ENCODE measurements around the gene RNU6-8. TPM values are rescaled to one million over a fixed set of nuclear protein-coding genes. Genes with fewer than 3 reads are reported as not detected.

The RNU6-8 gene
- total RNA-seq, 1 experiment from 2014 or later: not detected

DNA sequence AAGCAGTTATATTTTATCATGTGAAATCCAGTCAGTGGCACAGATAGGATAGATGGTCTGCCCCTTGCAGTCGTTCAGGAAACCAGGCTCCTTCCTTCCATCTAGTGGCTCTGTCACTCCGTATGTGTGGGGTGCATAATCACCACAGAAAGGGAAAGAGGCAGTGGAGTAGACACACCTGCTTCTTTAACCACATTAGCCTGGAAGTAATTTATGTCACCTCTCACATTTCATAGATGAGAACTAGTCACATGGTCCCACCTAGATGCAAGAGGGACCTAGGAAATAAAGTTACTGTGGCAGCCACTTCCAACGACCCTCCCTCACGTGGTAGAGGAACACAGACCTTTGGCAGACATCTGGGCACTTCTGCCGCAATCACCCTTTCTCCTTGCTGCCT, 14.2 kb upstream of the RNU6-8 start:
- Histone ChIP-seq H3K27ac (ENCODE audit: low read depth, low read length) (no peak overlapping the region), H2AFZ (ENCODE audit: low read depth, low read length, poor library complexity, severe bottlenecking) (no peak overlapping the region), H3K27me3 (ENCODE audit: insufficient read depth, low read length) (no peaks in the 10 kb centered on the region), H3K9ac (ENCODE audit: low read length) (no peak overlapping the region), H3K4me2 (ENCODE audit: low read length) (no peak overlapping the region), H3K4me3 (replicated peaks in 1 of 2; ENCODE audit: low read depth in 1 of 2, low read length in 2 of 2) (no peak overlapping the region), H3K9me3 (ENCODE audit: control insufficient read depth in 1 of 2, insufficient read depth in 1 of 2, low read depth in 1 of 2, low read length in 2 of 2) (no peaks in the 10 kb centered on the region), H3K79me2 (ENCODE audit: insufficient read depth, low read length) (no peaks in the 10 kb centered on the region), H3K36me3 (ENCODE audit: control insufficient read depth in 1 of 2, insufficient read depth in 2 of 2, low read length in 2 of 2) (no peaks in the 10 kb centered on the region), H4K20me1 (ENCODE audit: insufficient read depth) (no peaks in the 10 kb centered on the region), H3K9me2 (ENCODE audit: insufficient read depth) (no peaks in the 10 kb centered on the region), H3K4me1 (ENCODE audit: control insufficient read depth in 1 of 2, insufficient read depth in 2 of 2, low read length in 2 of 2) (peaks cover 0 to 4% of the 10 kb centered on the region in 2 experiments; a peak in 1 of 4 replicates)
- no peak for TF ChIP-seq EZH2phosphoT487 (IDR thresholded peaks at IDR 0.05; ENCODE audit: borderline replicate concordance)
- BruUV-seq (replicated peaks): no TSS peak
- no peak for DNase-seq (ENCODE audit: low read depth, low spot score)
- intact Hi-C loops (cut with micrococcal nuclease): no loop called here
- no peak for ATAC-seq
- ChIA-PET RAD21 (ENCODE audit: low non-redundant PET in 1 of 2, low total read pairs in 2 of 2, uncharacterized antibody in 2 of 2, unreplicated experiment in 2 of 2) (no interaction called here), CTCF (no interaction called here), POLR2A (no interaction called here)

DNA sequence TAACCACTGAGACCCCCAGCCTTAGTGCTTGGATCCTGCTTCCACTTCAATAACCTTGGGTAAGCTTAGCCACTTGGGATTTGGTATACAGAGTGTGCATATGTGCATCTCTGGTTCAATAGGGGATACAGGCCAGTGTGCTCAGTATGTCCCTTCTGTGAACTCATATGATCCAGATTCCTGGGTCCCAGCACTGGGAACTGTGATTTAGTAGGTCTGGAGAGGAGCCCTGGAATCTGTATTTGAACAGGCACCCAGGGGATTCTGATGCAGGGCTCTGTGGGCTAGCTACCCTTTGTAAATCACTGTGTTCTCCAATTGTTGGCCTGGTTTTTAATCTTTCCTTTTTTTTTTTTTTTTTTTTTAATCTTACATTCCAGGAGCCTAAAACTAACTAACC, 9.8 kb upstream of the RNU6-8 start:
- H3K4me1 ChIP-seq (ENCODE audit: control insufficient read depth in 1 of 2, insufficient read depth in 2 of 2, low read length in 2 of 2): peaks cover 11 to 15% of the 10 kb centered on the region in 2 experiments
- no peaks in the 10 kb centered on the region for H3K79me2 ChIP-seq (ENCODE audit: insufficient read depth, low read length)
- ATAC-seq (no peak), DNase-seq (ENCODE audit: low read depth, low spot score) (no peak)
- H3K9me3 ChIP-seq (ENCODE audit: control insufficient read depth in 1 of 2, insufficient read depth in 1 of 2, low read depth in 1 of 2, low read length in 2 of 2): no peaks in the 10 kb centered on the region
- no peak overlapping the region for H2AFZ ChIP-seq (ENCODE audit: low read depth, low read length, poor library complexity, severe bottlenecking)
- no peak overlapping the region for H3K27ac ChIP-seq (ENCODE audit: low read depth, low read length)
- intact Hi-C loops (cut with micrococcal nuclease): no loop called here
- TF ChIP-seq POLR2A (IDR thresholded peaks at IDR 0.05; ENCODE audit: borderline replicate concordance, extremely low read depth, insufficient read depth, insufficient read length): no peak
- TF ChIP-seq ELF1 (IDR thresholded peaks at IDR 0.05; ENCODE audit: borderline replicate concordance, low read depth): no peak
- TF ChIP-seq SP1 (IDR thresholded peaks at IDR 0.05; ENCODE audit: low read depth): no peak
- no peaks in the 10 kb centered on the region for H3K27me3 ChIP-seq (ENCODE audit: insufficient read depth, low read length)
- no TSS peak for BruUV-seq (replicated peaks)
- H3K4me2 ChIP-seq (ENCODE audit: low read length): no peak overlapping the region
- no peaks in the 10 kb centered on the region for H3K9me2 ChIP-seq (ENCODE audit: insufficient read depth)
- CTCF ChIA-PET: no interaction called here
- H3K4me3 ChIP-seq (replicated peaks in 1 of 2; ENCODE audit: low read depth in 1 of 2, low read length in 2 of 2): no peak overlapping the region
- POLR2A ChIA-PET: no interaction called here
- no peaks in the 10 kb centered on the region; a peak in 1 of 4 replicates for H3K36me3 ChIP-seq (ENCODE audit: control insufficient read depth in 1 of 2, insufficient read depth in 2 of 2, low read length in 2 of 2)
- RAD21 ChIA-PET (ENCODE audit: low non-redundant PET in 1 of 2, low total read pairs in 2 of 2, uncharacterized antibody in 2 of 2, unreplicated experiment in 2 of 2): interaction anchor here in 1 of 2 experiments (0.6 kb wide), 1 partner anchor 170 kb away, joined by 8 read pairs; no protein-coding TSS in a partner anchor
- no peak overlapping the region for H3K9ac ChIP-seq (ENCODE audit: low read length)
- H4K20me1 ChIP-seq (ENCODE audit: insufficient read depth): no peaks in the 10 kb centered on the region
